ENCODE results near the gene TREML4.

GRCh38 chr6:41193884-41194283, 34.3 kb upstream of the TREML4 start:
- TF ChIP-seq POLR2A (IDR thresholded peaks at IDR 0.05; ENCODE audit: low read length): no peak
- TF ChIP-seq GATA1 (IDR thresholded peaks at IDR 0.05; ENCODE audit: low read depth, low read length): no peak
